Vagina (tissue), 2 donors: ENCODE measurements around the gene TM6SF1.

Experiments
- POLR2A ChIP-seq, 2 donors: fragments of 450-650 bp; IDR thresholded peaks; one replicate each; pipeline ENCODE4 v1.6.1; 2017; ENCODE audit warnings: antibody characterized with exemption in 2 of 2, mild to moderate bottlenecking in 2 of 2, moderate library complexity in 2 of 2
- POLR2AphosphoS5 ChIP-seq, 2 donors: sonication (generic); formaldehyde crosslinking; IDR thresholded peaks; one replicate each; pipeline ENCODE4 v1.9.0; 2017; ENCODE audit warnings: antibody characterized with exemption in 2 of 2, mild to moderate bottlenecking in 2 of 2, low read depth in 1 of 2; ENCODE audit not compliant: insufficient read depth in 1 of 2
- TF ChIP-seq, protein P1 (sequence below), 3 experiments: fragments of 450-650 bp in 2 of 3; fragments of 200-600 bp in 1 of 3; sonication (generic) in 1 of 3; IDR thresholded peaks; one replicate each; pipeline ENCODE4 v1.5.1; 2017 to 2019; ENCODE audit warnings: antibody characterized with exemption in 3 of 3, mild to moderate bottlenecking in 2 of 3, moderate library complexity in 2 of 3

DNA sequence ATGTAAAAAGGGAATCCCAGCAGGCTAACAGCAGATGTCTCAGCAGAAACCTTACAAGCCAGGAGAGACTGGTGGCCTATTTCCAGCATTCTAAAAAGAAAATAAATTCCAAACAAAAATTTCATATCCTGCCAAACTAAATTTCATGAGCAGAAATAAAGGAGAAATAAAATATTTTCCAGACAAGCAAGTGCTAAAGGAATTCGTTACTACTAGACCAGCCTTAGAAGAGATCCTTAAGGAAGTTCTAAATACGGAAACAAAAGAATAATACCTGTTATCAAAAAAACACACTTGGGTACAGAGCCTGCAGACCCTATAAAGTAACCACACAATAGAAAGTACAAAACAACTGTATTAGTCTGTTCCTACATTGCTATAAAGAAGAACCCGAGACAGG lies 58.8 kb downstream of the TM6SF1 start:
- TF ChIP-seq POLR2A (IDR thresholded peaks at IDR 0.05) (no peak), POLR2AphosphoS5 (IDR thresholded peaks at IDR 0.05; ENCODE audit: insufficient read depth in 1 of 2, low read depth in 1 of 2) (no peak)
- TF ChIP-seq, protein P1, sequence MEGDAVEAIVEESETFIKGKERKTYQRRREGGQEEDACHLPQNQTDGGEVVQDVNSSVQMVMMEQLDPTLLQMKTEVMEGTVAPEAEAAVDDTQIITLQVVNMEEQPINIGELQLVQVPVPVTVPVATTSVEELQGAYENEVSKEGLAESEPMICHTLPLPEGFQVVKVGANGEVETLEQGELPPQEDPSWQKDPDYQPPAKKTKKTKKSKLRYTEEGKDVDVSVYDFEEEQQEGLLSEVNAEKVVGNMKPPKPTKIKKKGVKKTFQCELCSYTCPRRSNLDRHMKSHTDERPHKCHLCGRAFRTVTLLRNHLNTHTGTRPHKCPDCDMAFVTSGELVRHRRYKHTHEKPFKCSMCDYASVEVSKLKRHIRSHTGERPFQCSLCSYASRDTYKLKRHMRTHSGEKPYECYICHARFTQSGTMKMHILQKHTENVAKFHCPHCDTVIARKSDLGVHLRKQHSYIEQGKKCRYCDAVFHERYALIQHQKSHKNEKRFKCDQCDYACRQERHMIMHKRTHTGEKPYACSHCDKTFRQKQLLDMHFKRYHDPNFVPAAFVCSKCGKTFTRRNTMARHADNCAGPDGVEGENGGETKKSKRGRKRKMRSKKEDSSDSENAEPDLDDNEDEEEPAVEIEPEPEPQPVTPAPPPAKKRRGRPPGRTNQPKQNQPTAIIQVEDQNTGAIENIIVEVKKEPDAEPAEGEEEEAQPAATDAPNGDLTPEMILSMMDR (IDR thresholded peaks at IDR 0.05), result no peak
